ENCODE data around the gene BCAP31.

GRCh38 chrX:153681175-153681574 lies 43.0 kb downstream of the BCAP31 start:
- no peak for TF ChIP-seq GTF2F1 (IDR thresholded peaks at IDR 0.05; ENCODE audit: low read length)
- no peak for TF ChIP-seq ZNF792 (CRISPR knock-in tag; IDR thresholded peaks at IDR 0.05)
- TF ChIP-seq ATF7-NPFF (CRISPR knock-in tag; IDR thresholded peaks at IDR 0.05; ENCODE audit: low read depth): no peak
- no peak for TF ChIP-seq HOXA5 (CRISPR knock-in tag; IDR thresholded peaks at IDR 0.05)
- no peak for TF ChIP-seq ZNF614 (CRISPR knock-in tag; IDR thresholded peaks at IDR 0.05; ENCODE audit: borderline replicate concordance)

Measured in HepG2 (cell line).